Gastroesophageal sphincter (tissue), 4 donors: ENCODE data around the gene BLOC1S4. TPM values are rescaled to one million over a fixed set of nuclear protein-coding genes. Genes with fewer than 3 reads are reported as not detected.
"Not testable (repeated sequence)": the region's sequence is repeated elsewhere in the genome, so short reads cannot be mapped to it uniquely, and the experiment has no call there.

Experiments used
- ATAC-seq: fragments of 150-250 bp; one replicate; pipeline ENCODE4 v1.9.1; 2016; ENCODE audit warnings: mild to moderate bottlenecking, moderate library complexity
- H3K27ac ChIP-seq, 4 donors: fragments of 200-600 bp; sonication (generic) in 3 of 4; 1 replicate in 3 of 4; 2 replicates in 1 of 4; pipeline ENCODE4 v1.5.1; 2016 to 2019
- H3K27me3 ChIP-seq: fragments of 200-600 bp; sonication (generic); one replicate; pipeline ENCODE4 v1.5.1; 2019
- H3K36me3 ChIP-seq, 2 donors: fragments of 200-600 bp; sonication (generic); one replicate each; pipeline ENCODE4 v1.5.1; 2019; ENCODE audit warnings: control low read depth in 1 of 2
- H3K4me1 ChIP-seq, 3 donors: fragments of 200-600 bp; sonication (generic); 1 replicate in 2 of 3; 2 replicates in 1 of 3; pipeline ENCODE4 v1.5.1; 2016 to 2019; ENCODE audit warnings: control low read depth in 2 of 3
- H3K4me3 ChIP-seq, 2 donors: fragments of 200-600 bp; sonication (generic); one replicate each; pipeline ENCODE4 v1.5.1; 2019; ENCODE audit warnings: mild to moderate bottlenecking in 1 of 2, moderate library complexity in 1 of 2
- H3K9me3 ChIP-seq, 3 donors: fragments of 200-600 bp; sonication (generic); one replicate each; pipeline ENCODE4 v1.5.1; 2017 to 2019; ENCODE audit warnings: control low read depth in 2 of 3
- CTCF ChIP-seq, 4 experiments: fragments of 200-600 bp in 2 of 4; fragments of 450-650 bp in 2 of 4; sonication (generic) in 1 of 4; IDR thresholded peaks; one replicate each; pipeline ENCODE4 v1.5.1; 2017 to 2019; ENCODE audit warnings: antibody characterized with exemption in 4 of 4, mild to moderate bottlenecking in 2 of 4, moderate library complexity in 2 of 4
- EP300 ChIP-seq: sonication (generic); formaldehyde crosslinking; IDR thresholded peaks from one replicate; pipeline ENCODE4 v1.6.1; 2017; ENCODE audit warnings: antibody characterized with exemption, mild to moderate bottlenecking
- POLR2A ChIP-seq, 2 donors: fragments of 450-650 bp; IDR thresholded peaks; one replicate each; pipeline ENCODE4 v1.6.1; 2017; ENCODE audit warnings: antibody characterized with exemption in 2 of 2, mild to moderate bottlenecking in 2 of 2, moderate library complexity in 1 of 2
- POLR2AphosphoS5 ChIP-seq: sonication (generic); formaldehyde crosslinking; IDR thresholded peaks from one replicate; pipeline ENCODE4 v1.6.1; 2017; ENCODE audit warnings: antibody characterized with exemption
- WGBS, 2 donors: methylation state at CpG; one replicate each; pipeline ENCODE4 v1.1.5; 2018; ENCODE audit warnings: low coverage in 1 of 2; 5-methylcytosine and 5-hydroxymethylcytosine counted together
- total RNA-seq, 4 donors: library from RNA; depleted of rRNA; stranded (reverse); fragments of >200 nt; gene quantifications; one replicate each; pipeline ENCODE4 v1.1.0, GENCODE V29; 2016

BLOC1S4 gene
- total RNA-seq, 4 donors from 2014 or later = 10.1 to 20.7 (median 18.7) TPM

GRCh38 chr4:6722891-6723290 lies 6.9 kb downstream of the BLOC1S4 start:
- WGBS, 2 donors = 75% methylated on average over 8 of the region's 12 CpGs; no CpG with 5 or more reads in 1 of the 2 donors
- TF ChIP-seq POLR2AphosphoS5 (no peak), POLR2A (IDR thresholded peaks at IDR 0.05) (no peak), EP300 (no peak), CTCF (IDR thresholded peaks at IDR 0.05) (no peak)
- Histone ChIP-seq H3K36me3 (no peaks in the 10 kb centered on the region), H3K27me3 (no peaks in the 10 kb centered on the region), H3K4me1 (peaks cover 0 to 34% (median 10%) of the 10 kb centered on the region in 3 donors), H3K27ac (no peak overlapping the region), H3K9me3 (no peaks in the 10 kb centered on the region), H3K4me3 (no peak overlapping the region)
- no peak for ATAC-seq

GRCh38 chr4:6723851-6724250 lies 7.9 kb downstream of the BLOC1S4 start:
- 100% methylated on average over 1 of the region's 8 CpGs; no CpG with 5 or more reads in 1 of the 2 donors for WGBS, 2 donors
- ATAC-seq = no peak
- Histone ChIP-seq H3K9me3 (no peaks in the 10 kb centered on the region), H3K27me3 (no peaks in the 10 kb centered on the region), H3K36me3 (no peaks in the 10 kb centered on the region), H3K27ac (no peak overlapping the region), H3K4me1 (peaks cover 0 to 24% (median 6%) of the 10 kb centered on the region in 3 donors), H3K4me3 (no peak overlapping the region)
- TF ChIP-seq POLR2AphosphoS5 = no peak
- TF ChIP-seq CTCF (IDR thresholded peaks at IDR 0.05) = no peak

GRCh38 chr4:6724421-6725111 lies 8.6 kb downstream of the BLOC1S4 start:
- ATAC-seq = no peak
- Histone ChIP-seq H3K4me1 (peaks cover 0 to 23% (median 6%) of the 10 kb centered on the region in 3 donors), H3K36me3 (no peaks in the 10 kb centered on the region), H3K27ac (no peak overlapping the region), H3K4me3 (no peak overlapping the region), H3K27me3 (no peaks in the 10 kb centered on the region), H3K9me3 (no peaks in the 10 kb centered on the region)
- TF ChIP-seq EP300 (no peak), POLR2AphosphoS5 (no peak), CTCF (IDR thresholded peaks at IDR 0.05) (no peak), POLR2A (IDR thresholded peaks at IDR 0.05) (no peak)
- 100% methylated on average over 2 of the region's 21 CpGs; no CpG with 5 or more reads in 1 of the 2 donors for WGBS, 2 donors

- peaks cover 0 to 13% (median 1%) of the 10 kb centered on the region in 3 donors for H3K4me1 ChIP-seq
- not testable (repeated sequence) for H3K27me3 ChIP-seq, H3K27ac ChIP-seq, ATAC-seq, H3K4me3 ChIP-seq, H3K36me3 ChIP-seq, H3K9me3 ChIP-seq
- WGBS, 2 donors = 90 to 91% methylated on average over 11 to 14 of the region's 16 CpGs
Measured at GRCh38 chr4:6725427-6725961, 9.5 kb downstream of the BLOC1S4 start.

GRCh38 chr4:6727081-6727942 lies 11.3 kb downstream of the BLOC1S4 start:
- Histone ChIP-seq H3K27ac (peak overlapping the region in 2 of 4 donors; percentile 48 to 57), H3K9me3 (no peaks in the 10 kb centered on the region), H3K4me1 (peaks cover 0 to 11% (median 0%) of the 10 kb centered on the region in 3 donors), H3K27me3 (no peaks in the 10 kb centered on the region), H3K4me3 (peak overlapping the region in 1 of 2 donors; percentile 28), H3K36me3 (no peaks in the 10 kb centered on the region)
- no peak for TF ChIP-seq EP300
- no peak for TF ChIP-seq CTCF (IDR thresholded peaks at IDR 0.05)
- no peak for TF ChIP-seq POLR2AphosphoS5
- TF ChIP-seq POLR2A (IDR thresholded peaks at IDR 0.05) = no peak
- WGBS, 2 donors = 60% methylated on average over 6 of the region's 31 CpGs; no CpG with 5 or more reads in 1 of the 2 donors
- ATAC-seq = no peak
